ENCODE data around the gene SLC35F2.
"Not testable (repeated sequence)": the region's sequence is repeated elsewhere in the genome, so short reads cannot be mapped to it uniquely, and the experiment has no call there.

The SLC35F2 gene

DNA sequence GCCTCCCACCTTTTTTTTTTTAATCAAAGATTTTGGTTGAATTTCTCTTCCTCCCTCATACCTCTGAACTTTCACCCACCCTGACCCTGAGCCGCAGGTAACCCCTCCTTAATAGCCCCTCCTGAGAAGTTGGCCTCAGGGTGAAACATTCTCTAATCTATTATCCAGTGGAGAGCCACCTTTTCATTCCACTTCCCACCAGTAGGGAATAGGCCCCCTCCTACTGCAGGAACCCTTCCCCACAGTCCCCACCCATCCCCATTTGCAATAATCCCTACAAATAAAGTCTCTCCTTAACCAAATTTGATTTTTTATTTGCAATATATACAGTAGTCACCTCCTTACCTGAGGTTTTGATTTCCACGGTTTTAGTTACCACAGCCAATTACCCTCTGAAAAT lies 2.1 kb upstream of the SLC35F2 start:
- no peak overlapping the region for H3K27ac ChIP-seq
- TF ChIP-seq, protein P1, sequence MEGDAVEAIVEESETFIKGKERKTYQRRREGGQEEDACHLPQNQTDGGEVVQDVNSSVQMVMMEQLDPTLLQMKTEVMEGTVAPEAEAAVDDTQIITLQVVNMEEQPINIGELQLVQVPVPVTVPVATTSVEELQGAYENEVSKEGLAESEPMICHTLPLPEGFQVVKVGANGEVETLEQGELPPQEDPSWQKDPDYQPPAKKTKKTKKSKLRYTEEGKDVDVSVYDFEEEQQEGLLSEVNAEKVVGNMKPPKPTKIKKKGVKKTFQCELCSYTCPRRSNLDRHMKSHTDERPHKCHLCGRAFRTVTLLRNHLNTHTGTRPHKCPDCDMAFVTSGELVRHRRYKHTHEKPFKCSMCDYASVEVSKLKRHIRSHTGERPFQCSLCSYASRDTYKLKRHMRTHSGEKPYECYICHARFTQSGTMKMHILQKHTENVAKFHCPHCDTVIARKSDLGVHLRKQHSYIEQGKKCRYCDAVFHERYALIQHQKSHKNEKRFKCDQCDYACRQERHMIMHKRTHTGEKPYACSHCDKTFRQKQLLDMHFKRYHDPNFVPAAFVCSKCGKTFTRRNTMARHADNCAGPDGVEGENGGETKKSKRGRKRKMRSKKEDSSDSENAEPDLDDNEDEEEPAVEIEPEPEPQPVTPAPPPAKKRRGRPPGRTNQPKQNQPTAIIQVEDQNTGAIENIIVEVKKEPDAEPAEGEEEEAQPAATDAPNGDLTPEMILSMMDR (IDR thresholded peaks at IDR 0.05), result no peak
- TF ChIP-seq ZFX (IDR thresholded peaks at IDR 0.05; ENCODE audit: borderline replicate concordance), result no peak

DNA sequence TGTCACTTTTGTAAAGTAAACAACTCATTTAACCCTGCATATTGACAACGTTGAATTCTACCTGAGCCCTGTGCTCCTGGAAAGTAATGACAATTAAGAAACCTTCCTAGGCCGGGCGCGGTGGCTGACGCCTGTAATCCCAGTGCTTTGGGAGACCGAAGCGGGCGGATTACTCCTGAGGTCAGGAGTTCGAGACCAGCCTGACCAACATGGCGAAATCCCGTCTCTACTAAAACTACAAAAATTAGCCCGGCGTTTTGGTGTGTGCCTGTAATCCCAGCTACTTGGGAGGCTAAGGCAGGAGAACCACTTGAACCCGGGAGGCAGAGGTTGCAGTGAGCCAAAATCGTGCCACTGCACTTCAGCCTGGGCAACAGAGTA lies 1.6 kb upstream of the SLC35F2 start:
- H3K27ac ChIP-seq, result not testable (repeated sequence)

DNA sequence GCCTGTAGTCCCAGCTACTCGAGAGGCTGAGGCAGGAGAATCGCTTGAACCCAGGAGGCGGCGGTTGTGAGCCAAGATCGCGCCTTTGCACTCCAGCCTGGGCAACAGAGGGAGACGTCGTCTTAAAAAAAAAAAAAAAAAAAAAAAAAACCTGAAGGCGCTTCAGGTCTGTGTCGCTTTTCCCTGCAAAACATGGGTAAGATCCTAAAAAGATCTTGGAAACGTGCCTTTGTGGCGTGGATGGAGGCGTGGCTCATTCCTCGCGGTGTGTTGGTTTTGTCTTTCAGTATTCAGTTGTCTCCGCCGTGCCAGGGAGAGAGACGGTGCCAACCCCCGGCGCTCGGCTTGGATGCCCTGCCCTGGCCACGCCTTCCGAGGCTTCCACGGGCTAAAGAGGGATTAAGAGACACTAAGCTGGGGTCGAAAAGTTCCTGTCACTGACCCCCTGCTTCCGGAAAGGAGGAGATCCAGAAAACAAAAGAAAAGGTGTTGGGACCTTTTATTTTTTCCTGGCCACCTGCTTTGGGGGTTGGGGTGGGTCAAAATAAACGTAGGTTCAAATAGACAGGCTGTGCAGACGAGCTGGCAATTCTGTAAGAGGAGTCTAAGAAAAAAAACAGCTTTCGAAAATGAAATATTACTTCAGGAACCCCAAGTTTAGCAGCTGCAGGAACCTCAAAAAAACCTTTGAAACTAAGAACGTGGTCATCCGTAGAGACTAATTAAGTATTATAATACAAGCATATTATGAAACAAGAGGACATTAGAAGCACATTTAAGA lies 1.1 kb upstream of the SLC35F2 start:
- H3K27ac ChIP-seq, result peak overlapping the region; percentile 81
- TF ChIP-seq, protein P1 (IDR thresholded peaks at IDR 0.05), result no peak
- TF ChIP-seq ZFX (IDR thresholded peaks at IDR 0.05; ENCODE audit: borderline replicate concordance), result no peak

DNA sequence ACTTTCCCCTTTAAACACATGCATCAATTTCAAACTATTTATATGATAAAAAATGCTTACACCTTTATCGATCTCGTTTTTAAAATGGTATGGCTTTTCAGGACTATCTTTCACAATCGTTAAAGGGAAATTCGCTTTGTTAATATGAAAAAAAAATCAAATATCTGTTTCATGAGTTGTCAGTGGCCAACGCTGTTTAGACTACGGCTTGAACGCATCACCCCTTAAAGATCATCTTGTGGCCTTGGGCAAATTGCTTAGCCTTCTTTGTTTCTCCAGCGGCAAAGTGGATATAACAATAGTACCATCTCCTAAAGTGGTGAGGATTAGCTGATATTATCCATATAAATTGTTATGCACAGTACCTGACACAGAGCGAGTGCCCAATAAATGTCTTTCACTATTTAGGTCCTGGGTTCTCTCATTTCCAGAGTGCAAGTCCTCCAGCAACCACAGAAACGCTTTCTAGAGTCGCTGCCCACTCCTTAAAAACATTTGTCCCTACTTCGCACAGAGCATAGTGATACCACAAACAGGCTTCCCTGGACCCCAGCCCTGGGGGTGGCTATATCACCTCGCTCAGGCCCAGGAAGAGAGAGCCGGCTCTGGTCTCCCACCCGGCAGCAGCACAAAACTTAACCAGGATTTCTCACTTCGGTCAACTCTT lies 904 bp downstream of the SLC35F2 start:
- H3K27ac ChIP-seq, result peak overlapping the region; percentile 81
- TF ChIP-seq, protein P1 (IDR thresholded peaks at IDR 0.05), result no peak
- no peak for TF ChIP-seq ZFX (IDR thresholded peaks at IDR 0.05; ENCODE audit: borderline replicate concordance)

DNA sequence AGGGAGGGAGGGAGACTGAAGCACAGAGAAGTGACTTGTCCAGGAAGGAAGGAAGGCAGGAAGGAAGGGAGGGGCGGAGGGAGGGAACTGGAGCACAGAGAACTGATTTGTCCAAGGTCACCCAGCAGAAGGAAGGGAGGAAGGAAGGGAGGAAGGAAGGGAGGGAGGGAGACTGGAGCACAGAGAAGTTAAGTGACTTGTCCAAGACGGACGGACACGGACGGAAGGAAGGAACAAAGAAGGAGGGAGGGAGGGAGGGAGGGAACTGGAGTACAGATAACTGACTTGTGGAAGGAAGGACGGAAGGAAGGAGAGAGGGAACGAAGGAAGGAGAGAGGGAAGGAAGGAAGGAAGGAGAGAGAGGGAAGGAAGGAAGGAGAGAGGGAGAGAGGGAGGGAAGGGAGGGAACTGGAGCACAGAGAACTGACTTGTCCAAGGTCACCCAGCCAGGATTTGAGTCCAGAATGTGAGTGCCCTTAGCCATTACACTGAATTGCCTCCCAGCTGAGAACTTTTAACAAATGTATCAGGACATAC lies 1.5 kb downstream of the SLC35F2 start:
- no peak overlapping the region for H3K27ac ChIP-seq
- TF ChIP-seq, protein P1 (IDR thresholded peaks at IDR 0.05), result no peak
- TF ChIP-seq ZFX (IDR thresholded peaks at IDR 0.05; ENCODE audit: borderline replicate concordance), result no peak

DNA sequence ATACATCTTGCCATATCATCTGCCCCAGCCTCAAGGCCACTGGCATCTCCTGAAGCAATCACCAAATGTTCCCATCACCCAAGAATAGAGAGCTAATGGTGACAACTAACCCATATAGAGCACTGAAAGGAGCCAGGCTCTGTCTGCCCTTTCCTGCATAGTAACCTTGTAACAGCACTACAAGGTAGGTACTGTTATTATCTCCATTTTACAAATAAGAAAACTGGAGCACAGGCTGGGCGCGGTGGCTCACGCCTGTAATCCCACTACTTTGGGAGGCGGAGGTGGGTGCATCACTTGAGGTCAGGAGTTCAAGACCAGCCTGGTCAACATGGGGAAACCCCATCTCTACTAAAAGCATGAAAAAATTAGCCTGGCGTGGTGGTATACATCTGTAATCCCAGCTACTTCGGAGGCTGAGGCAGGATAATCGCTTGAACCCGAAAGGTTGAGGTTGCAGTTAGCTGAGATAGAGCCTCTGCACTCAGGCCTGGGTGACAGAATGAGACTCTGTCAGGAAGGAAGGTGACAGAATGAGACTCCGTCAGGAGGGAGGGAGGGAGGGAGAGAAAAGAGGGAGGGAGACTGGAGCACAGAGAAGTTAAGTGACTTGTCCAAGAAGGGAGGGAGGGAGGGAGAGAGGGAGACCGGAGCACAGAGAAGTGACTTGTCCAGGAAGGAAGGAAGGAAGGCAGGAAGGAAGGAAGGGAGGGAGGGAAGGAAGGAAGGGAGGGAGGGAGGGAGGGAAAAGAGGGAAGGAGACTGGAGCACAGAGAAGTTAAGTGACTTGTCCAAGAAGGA lies 2.2 kb downstream of the SLC35F2 start:
- no peak overlapping the region for H3K27ac ChIP-seq
- TF ChIP-seq, protein P1 (IDR thresholded peaks at IDR 0.05), result no peak
- TF ChIP-seq ZFX (IDR thresholded peaks at IDR 0.05; ENCODE audit: borderline replicate concordance), result no peak

DNA sequence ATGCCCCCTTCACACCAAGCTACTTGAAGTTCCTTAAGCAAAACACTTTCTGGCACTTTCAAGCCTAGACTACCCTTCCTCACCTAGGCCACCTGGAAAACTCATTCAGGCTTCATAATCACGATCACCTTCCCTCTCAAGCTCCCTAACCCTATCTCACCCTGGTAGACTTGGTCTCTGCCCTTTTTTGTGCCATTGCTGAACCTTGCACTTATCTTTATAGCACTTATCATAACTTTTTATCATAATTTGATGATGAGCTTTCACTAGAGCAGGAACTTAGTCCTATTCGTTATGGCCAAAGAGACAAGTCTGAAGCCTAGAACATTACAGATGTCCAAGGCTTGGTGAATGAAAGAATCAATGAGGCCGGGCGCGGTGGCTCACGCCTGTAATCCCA lies 5.5 kb downstream of the SLC35F2 start:
- H3K27ac ChIP-seq, result no peak overlapping the region
- TF ChIP-seq, protein P1 (IDR thresholded peaks at IDR 0.05), result no peak
- no peak for TF ChIP-seq ZFX (IDR thresholded peaks at IDR 0.05; ENCODE audit: borderline replicate concordance)

Data from 22Rv1 (cell line).